Measurements from ENCODE around the gene CFAP92. TPM values are rescaled to one million over a fixed set of nuclear protein-coding genes. Genes with fewer than 3 reads are reported as not detected.
"Not testable (repeated sequence)": the region's sequence is repeated elsewhere in the genome, so short reads cannot be mapped to it uniquely, and the experiment has no call there.

CFAP92 gene
- total and polyA plus RNA-seq, 3 donors from 2014 or later: 16.0 to 62.0 (median 26.7) TPM

- Histone ChIP-seq H3K4me1 (peaks cover 8% of the 10 kb centered on the region), H3K36me3 (ENCODE audit: low read depth, missing control alignments) (no peaks in the 10 kb centered on the region), H3K27ac (no peak overlapping the region), H3K27me3 (no peaks in the 10 kb centered on the region), H3K4me3 (no peak overlapping the region), H3K9me3 (no peaks in the 10 kb centered on the region)
- TF ChIP-seq POLR2A (IDR thresholded peaks at IDR 0.05) (no peak), CTCF (IDR thresholded peaks at IDR 0.05) (no peak)
- WGBS, 2 donors: 81 to 90% methylated on average over 4 of the region's 4 CpGs
- intact Hi-C loops (cut with DNase I; ENCODE audit: low total_unique reads): no loop called here
- peak; percentile 56 for DNase-seq
Observed at GRCh38 chr3:128870347-128870746, 123.5 kb downstream of the CFAP92 start.

GRCh38 chr3:128867200-128868125 is 126.4 kb downstream of the CFAP92 start:
- no peak for DNase-seq
- intact Hi-C loops (cut with DNase I; ENCODE audit: low total_unique reads): no loop called here
- H3K27me3 ChIP-seq: no peaks in the 10 kb centered on the region
- peaks cover 18% of the 10 kb centered on the region for H3K4me1 ChIP-seq
- 81 to 98% methylated on average over 4 of the region's 4 CpGs for WGBS, 2 donors
- no peak overlapping the region for H3K4me3 ChIP-seq
- H3K36me3 ChIP-seq (ENCODE audit: low read depth, missing control alignments): no peaks in the 10 kb centered on the region
- no peaks in the 10 kb centered on the region for H3K9me3 ChIP-seq
- no peak overlapping the region for H3K27ac ChIP-seq
- no peak for TF ChIP-seq POLR2A (IDR thresholded peaks at IDR 0.05)
- no peak for TF ChIP-seq CTCF (IDR thresholded peaks at IDR 0.05)

- H3K9me3 ChIP-seq; H3K4me3 ChIP-seq; H3K27me3 ChIP-seq; H3K36me3 ChIP-seq (ENCODE audit: low read depth, missing control alignments); intact Hi-C loops (cut with DNase I; ENCODE audit: low total_unique reads): not testable (repeated sequence)
- peaks cover 18% of the 10 kb centered on the region for H3K4me1 ChIP-seq
- peak; percentile 79 for DNase-seq
- peak overlapping the region in 1 of 2 donors; percentile 50 for H3K27ac ChIP-seq
- WGBS, 2 donors: 49 to 62% methylated on average over 17 to 25 of the region's 25 CpGs
Observed at GRCh38 chr3:128864849-128865804, 128.7 kb downstream of the CFAP92 start.

GRCh38 chr3:128864351-128864811 is 129.5 kb downstream of the CFAP92 start:
- DNase-seq: no peak
- intact Hi-C loops (cut with DNase I; ENCODE audit: low total_unique reads): no loop called here
- 58% methylated on average over 8 to 11 of the region's 11 CpGs for WGBS, 2 donors
- Histone ChIP-seq H3K27ac (peak overlapping the region in 1 of 2 donors; percentile 50), H3K9me3 (no peaks in the 10 kb centered on the region), H3K27me3 (no peaks in the 10 kb centered on the region), H3K36me3 (ENCODE audit: low read depth, missing control alignments) (no peaks in the 10 kb centered on the region), H3K4me1 (peaks cover 18% of the 10 kb centered on the region), H3K4me3 (no peak overlapping the region)
- TF ChIP-seq CTCF (IDR thresholded peaks at IDR 0.05) (no peak), POLR2A (IDR thresholded peaks at IDR 0.05) (no peak)

- 58 to 69% methylated on average over 3 of the region's 3 CpGs for WGBS, 2 donors
- no peak for TF ChIP-seq CTCF (IDR thresholded peaks at IDR 0.05)
- TF ChIP-seq POLR2A (IDR thresholded peaks at IDR 0.05): no peak
- Histone ChIP-seq H3K27ac (peak overlapping the region in 1 of 2 donors; percentile 44), H3K27me3 (no peaks in the 10 kb centered on the region), H3K4me3 (no peak overlapping the region), H3K36me3 (ENCODE audit: low read depth, missing control alignments) (no peaks in the 10 kb centered on the region), H3K4me1 (peaks cover 18% of the 10 kb centered on the region), H3K9me3 (no peaks in the 10 kb centered on the region)
- DNase-seq: peak; percentile 30
- intact Hi-C loops (cut with DNase I; ENCODE audit: low total_unique reads): no loop called here
Observed at GRCh38 chr3:128863560-128863959, 130.3 kb downstream of the CFAP92 start.

All from testis (tissue), 3 donors.